PC-9 (cell line): ENCODE data around the gene DKK3. TPM values are rescaled to one million over a fixed set of nuclear protein-coding genes. Genes with fewer than 3 reads are reported as not detected.
A peak's percentile ranks its signal among the peaks of the same experiment; 100 is the strongest.

Source experiments
- BruUV-seq: library from RNA; stranded (reverse); fragments of 400-500 nt; replicated peaks from 2 replicates; lab custom pipeline; 2021; lab: Mats Ljungman, UMichigan
- CTCF ChIA-PET: fragments of 300-600 bp; sonication (Branson Sonifier 250); formaldehyde crosslinking; loops from one replicate; lab custom pipeline; 2022; ENCODE audit warnings: antibody characterized with exemption; lab: Charles Lee
- POLR2A ChIA-PET: fragments of 300-600 bp; sonication (Branson Sonifier 250); formaldehyde crosslinking; loops from one replicate; lab custom pipeline; 2022; ENCODE audit warnings: antibody characterized with exemption; ENCODE audit not compliant: unreplicated experiment; lab: Charles Lee
- DNase-seq, 2 experiments: peaks; one replicate each; pipeline versions ENCODE4 v3.0.0 to v3.0.0-alpha.2; 2015 to 2022; ENCODE audit warnings: mixed read lengths in 1 of 2
- H2AFZ ChIP-seq: fragments of 200-600 bp; sonication (generic); 2 replicates; pipeline ENCODE4 v1.8.1; 2017; ENCODE audit warnings: antibody characterized with exemption
- H3F3A ChIP-seq: fragments of 200-600 bp; sonication (generic); 2 replicates; pipeline ENCODE4 v1.8.1; 2017; ENCODE audit warnings: antibody characterized with exemption, mild to moderate bottlenecking, low read depth; ENCODE audit not compliant: insufficient read depth
- H3K27ac ChIP-seq: fragments of 200-600 bp; sonication (generic); 2 replicates; pipeline ENCODE4 v1.6.1; 2016; ENCODE audit warnings: mixed run types
- H3K27me3 ChIP-seq: fragments of 200-600 bp; sonication (generic); 2 replicates; pipeline ENCODE4 v1.6.1; 2016; ENCODE audit warnings: low read depth, mixed run types; ENCODE audit not compliant: insufficient read depth
- H3K36me3 ChIP-seq: fragments of 200-600 bp; sonication (generic); 2 replicates; pipeline ENCODE4 v1.6.1; 2016; ENCODE audit warnings: low read depth, mixed run types
- H3K4me1 ChIP-seq: fragments of 200-600 bp; sonication (generic); replicated peaks from 2 replicates; pipeline ENCODE4 v1.6.1; 2016; ENCODE audit warnings: mixed run types; ENCODE audit not compliant: insufficient read depth
- H3K4me2 ChIP-seq: fragments of 200-600 bp; sonication (generic); 2 replicates; pipeline ENCODE4 v1.6.1; 2017; ENCODE audit warnings: mixed run types
- H3K4me3 ChIP-seq: fragments of 200-600 bp; sonication (generic); 2 replicates; pipeline ENCODE4 v1.6.1; 2016; ENCODE audit warnings: mixed run types
- H3K79me2 ChIP-seq: fragments of 200-600 bp; sonication (generic); 2 replicates; pipeline ENCODE4 v1.6.1; 2017; ENCODE audit warnings: low read depth, mixed run types
- H3K9me2 ChIP-seq: fragments of 200-600 bp; sonication (generic); 2 replicates; pipeline ENCODE4 v1.8.1; 2017; ENCODE audit warnings: mild to moderate bottlenecking; ENCODE audit not compliant: insufficient read depth
- H3K9me3 ChIP-seq: fragments of 200-600 bp; sonication (generic); 2 replicates; pipeline ENCODE4 v1.8.1; 2016; ENCODE audit warnings: low read depth; ENCODE audit not compliant: insufficient read depth
- H4K20me1 ChIP-seq: fragments of 200-600 bp; sonication (generic); 2 replicates; pipeline ENCODE4 v1.8.1; 2017; ENCODE audit not compliant: insufficient read depth
- EZH2 ChIP-seq: fragments of 200-600 bp; sonication (generic); IDR thresholded peaks from 2 replicates; pipeline ENCODE4 v1.8.0; 2017; ENCODE audit warnings: antibody characterized with exemption, low read depth
- intact Hi-C: fragments of 100-400 bp; cut with micrococcal nuclease; formaldehyde crosslinking; loops from one replicate; pipeline ENCODE4 v1.10.0; 2022; ENCODE audit not compliant: unreplicated experiment
- total RNA-seq: library from RNA; stranded (reverse); gene quantifications from 2 replicates; pipeline ENCODE4 v1.2.3, GENCODE V29; 2021
- TF ChIP-seq, protein P1 (sequence below): fragments of 200-600 bp; sonication (generic); conservative IDR thresholded peaks from 2 replicates; pipeline ENCODE4 v1.6.1; 2017; ENCODE audit warnings: mixed run types, antibody characterized with exemption, mild to moderate bottlenecking, moderate library complexity

Gene DKK3
- total RNA-seq, 1 experiment from 2014 or later = 11.5 TPM

DNA sequence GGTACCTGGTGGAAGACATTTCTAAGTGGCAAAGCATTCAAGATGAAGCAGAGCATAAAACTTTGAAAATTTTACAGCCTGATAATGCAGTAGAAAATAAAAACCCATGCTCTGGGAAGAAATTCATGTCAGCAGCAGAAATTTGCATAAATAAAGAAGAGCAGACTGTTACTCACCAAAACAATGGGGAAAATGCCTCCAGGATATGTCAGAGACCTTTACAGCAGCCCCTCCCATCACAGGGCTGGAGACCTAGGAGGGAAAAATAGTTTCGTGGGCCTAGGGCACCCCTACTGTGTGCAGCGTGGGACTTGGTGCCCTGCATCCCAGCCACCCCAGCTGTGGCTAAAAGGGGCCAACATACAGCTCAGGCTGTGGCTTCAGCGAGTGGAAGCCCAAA lies 5.4 kb upstream of the DKK3 start:
- Histone ChIP-seq H3K9me2 (no peaks in the 10 kb centered on the region), H3K4me1 (no peaks in the 10 kb centered on the region), H4K20me1 (no peaks in the 10 kb centered on the region), H3K27ac (no peak overlapping the region), H3K4me2 (no peak overlapping the region), H3K27me3 (0 out of 2 replicates have a peak, but pooled peaks cover 9% of the 10 kb centered on the region), H3F3A (no peaks in the 10 kb centered on the region), H3K9me3 (no peaks in the 10 kb centered on the region), H3K4me3 (no peak overlapping the region), H2AFZ (no peak overlapping the region), H3K79me2 (no peaks in the 10 kb centered on the region), H3K36me3 (no peaks in the 10 kb centered on the region)
- intact Hi-C loops = no loop called here
- ChIA-PET CTCF (no interaction called here), POLR2A (no interaction called here)
- BruUV-seq = no TSS peak
- DNase-seq = no peak
- TF ChIP-seq EZH2 = no peak
- TF ChIP-seq, protein P1, sequence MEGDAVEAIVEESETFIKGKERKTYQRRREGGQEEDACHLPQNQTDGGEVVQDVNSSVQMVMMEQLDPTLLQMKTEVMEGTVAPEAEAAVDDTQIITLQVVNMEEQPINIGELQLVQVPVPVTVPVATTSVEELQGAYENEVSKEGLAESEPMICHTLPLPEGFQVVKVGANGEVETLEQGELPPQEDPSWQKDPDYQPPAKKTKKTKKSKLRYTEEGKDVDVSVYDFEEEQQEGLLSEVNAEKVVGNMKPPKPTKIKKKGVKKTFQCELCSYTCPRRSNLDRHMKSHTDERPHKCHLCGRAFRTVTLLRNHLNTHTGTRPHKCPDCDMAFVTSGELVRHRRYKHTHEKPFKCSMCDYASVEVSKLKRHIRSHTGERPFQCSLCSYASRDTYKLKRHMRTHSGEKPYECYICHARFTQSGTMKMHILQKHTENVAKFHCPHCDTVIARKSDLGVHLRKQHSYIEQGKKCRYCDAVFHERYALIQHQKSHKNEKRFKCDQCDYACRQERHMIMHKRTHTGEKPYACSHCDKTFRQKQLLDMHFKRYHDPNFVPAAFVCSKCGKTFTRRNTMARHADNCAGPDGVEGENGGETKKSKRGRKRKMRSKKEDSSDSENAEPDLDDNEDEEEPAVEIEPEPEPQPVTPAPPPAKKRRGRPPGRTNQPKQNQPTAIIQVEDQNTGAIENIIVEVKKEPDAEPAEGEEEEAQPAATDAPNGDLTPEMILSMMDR = no peak

DNA sequence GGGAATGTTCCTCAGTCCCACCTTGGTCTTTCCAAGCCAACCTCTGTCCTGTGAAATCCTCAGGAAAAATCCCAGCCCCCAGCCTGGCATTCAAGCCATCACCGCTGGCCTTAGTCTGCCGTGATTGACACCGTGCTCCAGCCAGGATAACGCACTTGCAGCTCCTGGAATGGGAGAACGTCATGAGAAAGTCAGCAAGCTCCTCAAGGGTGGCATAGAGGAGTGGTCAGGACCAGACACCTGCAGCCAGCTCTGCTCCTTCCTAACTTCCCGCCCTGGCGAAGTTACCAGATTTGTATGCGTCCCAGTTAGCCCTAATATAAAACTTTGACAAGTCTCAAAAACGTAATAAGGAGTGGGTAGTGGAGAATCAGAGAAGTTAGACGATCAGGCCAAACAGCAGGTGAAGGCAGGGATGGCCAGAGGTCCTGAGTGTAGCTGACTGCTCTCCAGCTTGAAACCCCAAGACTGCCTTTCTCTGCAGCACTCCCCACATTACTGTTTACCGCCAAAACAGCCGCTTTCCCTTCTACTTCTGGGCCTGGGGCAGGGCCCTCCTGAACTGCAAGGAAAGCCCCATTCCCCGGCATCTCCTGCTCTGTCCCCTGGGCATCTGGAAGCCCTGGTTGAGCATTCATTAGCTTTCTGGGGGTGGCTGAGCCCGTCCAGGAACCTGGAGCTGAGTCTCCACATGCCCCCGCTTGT lies 1.3 kb upstream of the DKK3 start:
- no TSS peak for BruUV-seq
- 0 out of 2 replicates have a peak, but pooled peaks cover 3% of the 10 kb centered on the region for H3F3A ChIP-seq
- no peaks in the 10 kb centered on the region for H3K79me2 ChIP-seq
- H3K4me1 ChIP-seq = no peaks in the 10 kb centered on the region
- no peaks in the 10 kb centered on the region for H3K36me3 ChIP-seq
- intact Hi-C loops = no loop called here
- no peak overlapping the region for H2AFZ ChIP-seq
- CTCF ChIA-PET = interaction anchor here (0.5 kb wide), 1 partner anchor 554 kb away, joined by 3 read pairs; no protein-coding TSS in a partner anchor
- H3K27ac ChIP-seq = no peak overlapping the region
- no peak overlapping the region for H3K4me3 ChIP-seq
- no peaks in the 10 kb centered on the region for H3K9me2 ChIP-seq
- H3K4me2 ChIP-seq = no peak overlapping the region
- H3K27me3 ChIP-seq = 0 out of 2 replicates have a peak, but pooled peaks cover 9% of the 10 kb centered on the region
- POLR2A ChIA-PET = no interaction called here
- TF ChIP-seq, protein P1 = no peak
- no peak for TF ChIP-seq EZH2
- H4K20me1 ChIP-seq = no peaks in the 10 kb centered on the region
- H3K9me3 ChIP-seq = no peaks in the 10 kb centered on the region
- DNase-seq = no peak

DNA sequence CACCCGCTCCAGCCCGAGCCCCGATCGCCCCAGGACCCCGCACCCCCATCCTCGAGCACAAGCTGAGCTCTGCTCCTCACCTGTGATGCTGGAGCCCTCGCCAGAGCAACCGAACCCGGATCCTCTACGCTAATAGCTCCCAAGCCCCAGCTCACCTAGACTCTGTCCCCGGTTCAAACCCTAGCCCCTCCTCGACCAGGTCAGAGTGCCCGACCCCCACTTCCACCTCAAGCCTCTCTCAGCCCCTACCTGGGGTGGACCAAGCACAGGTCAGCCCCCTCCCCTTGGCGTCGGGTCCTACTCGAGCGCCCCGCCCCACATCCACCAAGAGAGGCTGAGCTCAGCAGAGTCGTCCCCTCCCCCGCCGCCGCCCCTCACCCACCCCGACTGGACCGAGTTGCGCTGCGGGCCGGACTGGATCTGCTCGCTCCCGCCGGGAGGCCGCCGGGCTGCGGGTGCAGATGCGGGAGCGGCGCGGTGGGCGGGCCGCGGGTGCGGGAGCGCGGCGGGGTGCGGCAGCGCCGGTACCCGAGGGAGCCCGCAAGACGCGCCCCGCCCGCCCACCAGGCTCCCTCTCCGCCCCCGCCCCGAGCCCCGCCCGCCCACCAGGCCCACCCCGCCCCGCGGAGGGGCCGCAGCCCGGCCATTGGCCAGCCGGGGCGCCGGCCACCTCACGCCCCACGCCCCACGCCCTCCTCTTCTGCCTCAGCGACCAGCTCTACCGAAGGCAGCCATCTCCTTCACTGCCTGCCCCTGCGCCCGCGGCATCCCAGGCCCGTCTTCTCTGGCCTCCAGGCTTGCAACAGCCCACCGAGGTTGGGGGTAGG lies 577 bp upstream of the DKK3 start:
- Histone ChIP-seq H3K27me3 (0 out of 2 replicates have a peak, but pooled peaks cover 9% of the 10 kb centered on the region), H3K79me2 (no peaks in the 10 kb centered on the region), H3K9me3 (no peaks in the 10 kb centered on the region), H2AFZ (no peak overlapping the region), H3K4me1 (no peaks in the 10 kb centered on the region), H4K20me1 (no peaks in the 10 kb centered on the region), H3K4me2 (peak overlapping the region; percentile 19; the same call in 1 of the 2 replicates), H3K9me2 (no peaks in the 10 kb centered on the region), H3F3A (0 out of 2 replicates have a peak, but pooled peaks cover 3% of the 10 kb centered on the region), H3K27ac (no peak overlapping the region), H3K4me3 (no peak overlapping the region), H3K36me3 (no peaks in the 10 kb centered on the region)
- ChIA-PET CTCF (no interaction called here), POLR2A (no interaction called here)
- no TSS peak for BruUV-seq
- TF ChIP-seq, protein P1 = no peak
- TF ChIP-seq EZH2 = no peak
- intact Hi-C loops = no loop called here
- peak in 1 of 2 experiments; percentile 51 for DNase-seq
